ENCODE data around the gene XPO5. TPM values are rescaled to one million over a fixed set of nuclear protein-coding genes. Genes with fewer than 3 reads are reported as not detected.

XPO5 gene
- total and polyA plus RNA-seq, 5 experiments from 2014 or later: 5.1 to 51.6 (median 8.7) TPM

DNA sequence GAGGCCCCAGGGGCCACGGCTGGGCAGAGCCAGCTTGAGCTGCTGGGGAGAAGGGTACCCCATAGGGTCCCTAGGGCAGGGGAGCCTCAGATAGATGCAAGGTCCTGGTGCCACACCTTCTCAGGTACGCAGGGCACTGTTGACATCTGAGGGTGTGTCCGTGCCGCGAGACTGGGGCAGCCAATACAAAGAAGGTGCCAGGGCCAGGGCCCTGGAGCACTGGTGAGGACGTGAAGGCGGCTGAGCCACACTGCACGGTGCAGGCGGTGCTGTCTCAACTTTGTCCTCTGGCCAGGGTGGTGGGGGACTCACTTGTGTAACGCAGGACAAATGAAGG, 65.0 kb downstream of the XPO5 start:
- H3K27ac Mint-ChIP-seq: peak overlapping the region in 3 of 10 donors; percentile 14 to 63 (median 33)

DNA sequence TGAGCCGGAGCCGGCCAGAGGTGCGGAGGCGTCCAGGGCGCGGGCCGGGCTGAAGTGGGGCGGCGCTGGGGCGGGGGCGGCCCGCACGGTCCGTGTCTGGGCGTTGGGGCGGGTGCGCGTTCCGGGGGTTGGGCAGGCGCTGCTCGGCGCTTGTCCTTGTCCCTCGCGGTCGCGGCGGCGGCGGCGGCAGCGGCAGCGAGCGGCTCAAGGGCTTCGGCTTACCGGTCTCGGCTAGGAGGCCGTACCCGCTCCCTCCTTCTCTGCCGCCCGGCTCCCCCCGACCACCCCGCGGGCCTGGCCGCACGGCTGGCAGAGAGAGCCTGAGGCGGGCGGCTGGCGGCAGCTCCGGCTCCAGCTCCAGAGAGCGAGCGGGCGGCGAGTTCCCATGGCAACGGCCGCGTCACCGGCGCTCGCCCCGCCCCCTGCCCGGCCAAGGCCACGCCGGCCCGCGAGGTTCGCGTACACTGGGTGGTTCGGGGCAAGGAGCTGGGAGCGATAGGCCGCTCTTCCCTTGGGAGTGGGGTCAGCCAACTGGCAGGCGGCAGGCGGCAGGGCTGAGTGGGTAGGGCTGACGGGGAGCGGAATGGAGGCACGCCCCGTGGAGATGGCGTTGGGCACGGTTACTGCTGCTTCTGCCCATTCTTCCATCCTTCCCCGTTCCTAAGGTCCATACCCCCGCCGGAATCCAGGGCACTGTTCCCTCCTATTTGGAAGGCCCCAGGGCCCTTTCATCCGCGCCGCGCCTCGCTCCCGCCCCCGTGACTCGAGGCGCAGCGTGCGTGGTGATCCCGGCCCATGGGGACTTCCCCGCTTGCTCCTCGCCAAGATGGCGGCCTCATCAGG, 65.6 kb downstream of the XPO5 start, which contains the start of gene LRRC73:
Gene LRRC73, minus strand, starts transcription at position 363 of the 843 bp plus-strand sequence. CDS start 561 bp downstream, outside the sequence.
- peak within 1 kb of the TSS; percentile 69 to 93 (median 86) for H3K4me3 Mint-ChIP-seq
- ATAC-seq (peak; percentile 75 to 77), DNase-seq (peak; percentile 58 to 85 (median 72))
- H3K9me3 Mint-ChIP-seq: no peaks in the 10 kb centered on the region
- peaks cover 14 to 26% (median 18%) of the 10 kb centered on the region in 5 donors for H3K27me3 Mint-ChIP-seq
- H3K4me1 Mint-ChIP-seq: peaks cover 19 to 40% (median 28%) of the 10 kb centered on the region in 4 donors
- POLR2A ChIA-PET: interaction anchor here (0.7 to 2.2 kb wide), 4 partner anchors 33 to 126 kb away, joined by 3 to 9 read pairs (median 4); partner anchors contain the start of genes ABCC10 and TJAP1
- peaks cover 4 to 47% (median 4%) of the 10 kb centered on the region in 3 donors for H3K36me3 Mint-ChIP-seq
- H3K27ac Mint-ChIP-seq: peak within 1 kb of the TSS in 9 of 10 donors; percentile 35 to 91 (median 63)

More for the DNA sequence above, 65.0 kb downstream of the XPO5 start:
- H3K4me3 Mint-ChIP-seq: peak overlapping the region in 9 of 10 donors; percentile 6 to 82 (median 63)
- DNase-seq (peak in 1 of 10 donors; percentile 63), ATAC-seq (no peak)
- peaks cover 4 to 48% (median 4%) of the 10 kb centered on the region in 3 donors for H3K36me3 Mint-ChIP-seq
- H3K4me1 Mint-ChIP-seq: peaks cover 22 to 40% (median 28%) of the 10 kb centered on the region in 4 donors
- POLR2A ChIA-PET: interaction anchor here (1.1 to 2.2 kb wide), 3 partner anchors 33 to 283 kb away, joined by 3 to 9 read pairs (median 4); partner anchors contain the start of gene TJAP1
- H3K27me3 Mint-ChIP-seq: peaks cover 14 to 26% (median 18%) of the 10 kb centered on the region in 5 donors
- no peaks in the 10 kb centered on the region for H3K9me3 Mint-ChIP-seq

DNA sequence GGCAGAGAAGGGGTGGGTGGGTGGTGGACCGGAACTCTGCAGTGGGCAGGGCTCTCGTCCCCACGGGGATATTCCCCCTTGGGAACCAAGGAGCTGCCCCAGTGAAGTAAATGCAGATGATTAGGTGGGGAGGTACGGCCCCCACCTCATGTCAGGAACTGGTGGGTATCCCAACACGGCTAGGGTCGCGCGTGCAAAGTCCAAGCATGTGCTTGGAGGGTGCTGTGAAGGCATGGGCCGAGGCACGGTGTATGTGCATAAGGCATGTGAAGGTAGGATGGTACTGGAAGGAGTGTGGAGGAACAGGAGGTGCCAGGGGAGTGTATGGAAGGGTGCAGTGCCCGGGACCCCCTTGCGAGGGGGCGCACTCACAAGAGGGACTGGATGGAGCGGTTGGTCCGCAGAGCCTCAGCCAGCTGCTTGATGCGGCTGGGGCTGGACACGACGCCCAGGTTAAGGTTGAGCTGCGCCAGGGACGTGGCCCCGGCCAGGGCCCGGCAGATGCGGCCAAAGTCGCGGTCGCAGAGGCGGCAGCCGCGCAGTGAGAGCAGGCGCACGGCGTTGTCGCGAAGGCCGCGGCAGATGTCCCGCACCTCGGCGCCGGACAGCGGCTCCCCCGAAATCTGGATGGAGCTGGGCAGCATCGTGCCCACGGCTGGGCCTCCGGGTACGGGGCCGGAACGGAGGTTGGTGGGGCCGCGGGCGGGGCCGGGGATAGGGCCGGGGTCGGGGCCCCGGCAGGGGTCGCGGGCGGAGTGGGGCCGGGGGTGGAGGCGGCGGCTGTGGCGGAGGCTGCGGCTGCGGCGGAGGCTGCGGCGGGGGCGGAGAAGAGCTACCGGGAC, 66.5 kb downstream of the XPO5 start:
- Mint-ChIP-seq H3K36me3 (peaks cover 4 to 45% (median 4%) of the 10 kb centered on the region in 3 donors), H3K27me3 (peaks cover 14 to 26% (median 18%) of the 10 kb centered on the region in 5 donors), H3K27ac (peak overlapping the region in 8 of 10 donors; percentile 6 to 91 (median 53)), H3K4me1 (peaks cover 13 to 40% (median 28%) of the 10 kb centered on the region in 4 donors), H3K4me3 (peak overlapping the region; percentile 69 to 93 (median 86)), H3K9me3 (no peaks in the 10 kb centered on the region)
- peak in 1 of 2 donors; percentile 10 for ATAC-seq
- DNase-seq: peak in 3 of 10 donors; percentile 10 to 47 (median 21)
- POLR2A ChIA-PET: interaction anchor here (0.7 to 4.3 kb wide), 5 partner anchors 7 to 125 kb away, joined by 3 to 17 read pairs (median 5); partner anchors contain the start of genes ABCC10, POLR1C, TJAP1 and YIPF3

DNA sequence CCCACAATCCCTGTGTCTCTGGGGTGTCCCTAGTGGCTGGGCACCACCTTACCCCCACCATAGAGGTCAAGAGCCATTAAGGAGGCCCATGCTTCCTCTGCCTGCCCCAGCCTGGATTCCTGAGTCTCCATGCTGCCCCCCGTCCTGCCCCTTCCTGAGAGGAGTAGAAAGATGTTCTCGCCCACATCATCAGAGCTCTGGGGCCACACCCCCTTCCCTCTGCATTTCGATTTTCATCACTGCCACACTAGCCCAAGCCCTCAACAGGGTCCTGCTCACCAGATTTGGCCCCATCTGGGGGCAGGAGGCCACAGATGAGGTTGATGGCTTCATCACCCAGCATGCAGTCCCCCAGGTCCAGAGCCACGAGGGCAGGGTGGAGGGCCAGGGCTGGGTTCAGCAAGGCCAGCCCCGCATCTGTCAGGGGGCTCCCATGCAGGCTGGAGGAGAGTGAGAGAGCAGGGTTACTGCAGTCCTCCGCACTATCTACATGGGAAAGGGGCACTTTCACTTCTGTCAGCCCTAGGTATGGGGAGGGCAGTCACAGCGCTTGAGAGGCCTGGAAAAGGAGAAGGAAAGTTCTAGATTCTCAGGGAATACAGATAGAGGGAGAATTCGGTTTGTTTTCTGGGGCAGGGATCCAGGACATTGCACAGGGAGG, 67.2 kb downstream of the XPO5 start:
- Mint-ChIP-seq H3K36me3 (peaks cover 4 to 47% (median 6%) of the 10 kb centered on the region in 3 donors), H3K9me3 (no peaks in the 10 kb centered on the region), H3K4me1 (peaks cover 12 to 39% (median 28%) of the 10 kb centered on the region in 4 donors), H3K4me3 (peak overlapping the region; percentile 69 to 93 (median 84)), H3K27me3 (peaks cover 14 to 26% (median 18%) of the 10 kb centered on the region in 5 donors), H3K27ac (peak overlapping the region in 7 of 10 donors; percentile 11 to 91 (median 43))
- peak in 1 of 10 donors; percentile 58 for DNase-seq
- POLR2A ChIA-PET: interaction anchor here (4.3 kb wide), 1 partner anchor 8 kb away, joined by 17 read pairs; the partner anchor contains the start of genes POLR1C and YIPF3
- ATAC-seq: no peak

DNA sequence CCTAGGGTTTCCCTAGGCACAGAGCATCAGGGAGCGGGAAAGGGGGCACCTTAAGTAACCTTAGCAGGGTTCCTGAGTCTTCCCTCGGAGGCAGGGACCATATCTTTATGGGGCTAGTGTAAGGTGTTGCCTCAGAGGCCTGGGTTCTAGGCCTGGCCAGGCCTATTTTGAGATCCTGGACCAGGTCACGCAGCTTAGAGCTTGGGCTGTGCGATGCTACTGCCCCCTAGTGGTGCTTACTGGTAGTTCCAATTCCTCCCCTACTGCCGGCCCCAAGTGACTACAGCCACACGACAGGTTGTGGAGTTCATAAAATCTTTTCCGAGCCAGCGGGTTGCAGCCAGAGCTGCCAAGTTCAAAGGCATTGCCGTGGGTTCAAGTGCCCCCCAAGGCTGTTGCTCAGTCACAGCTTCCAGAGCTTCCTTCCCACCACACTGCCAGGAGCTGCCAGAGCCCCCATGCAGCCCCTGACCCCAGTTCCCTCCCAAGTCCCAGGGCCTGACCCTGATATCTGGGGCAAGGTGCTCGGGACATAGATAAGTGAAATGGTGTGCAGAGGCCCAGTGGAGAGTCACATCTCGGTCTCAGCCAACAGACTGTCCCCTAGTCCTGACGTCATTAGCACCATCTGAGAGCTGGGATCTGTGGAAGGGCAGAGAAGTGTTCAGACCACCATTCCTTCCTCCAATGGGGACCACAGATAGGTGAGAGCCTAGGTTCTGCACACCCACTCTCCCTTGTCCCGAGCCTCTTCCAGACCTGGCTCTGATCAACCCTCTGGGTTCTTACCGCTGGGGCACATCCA, 69.0 kb downstream of the XPO5 start:
- POLR2A ChIA-PET: interaction anchor here (0.5 to 4.3 kb wide), 8 partner anchors 10 to 123 kb away, joined by 3 to 17 read pairs (median 4); partner anchors contain the start of genes ABCC10, DLK2, POLR1C and YIPF3
- Mint-ChIP-seq H3K27me3 (peaks cover 14 to 26% (median 18%) of the 10 kb centered on the region in 5 donors), H3K27ac (peak overlapping the region in 7 of 10 donors; percentile 28 to 73 (median 55)), H3K9me3 (no peaks in the 10 kb centered on the region), H3K36me3 (peaks cover 5 to 46% (median 6%) of the 10 kb centered on the region in 3 donors), H3K4me3 (no peak overlapping the region), H3K4me1 (peaks cover 10 to 34% (median 20%) of the 10 kb centered on the region in 4 donors)
- peak; percentile 61 to 86 (median 78) for DNase-seq
- peak; percentile 59 to 76 for ATAC-seq

DNA sequence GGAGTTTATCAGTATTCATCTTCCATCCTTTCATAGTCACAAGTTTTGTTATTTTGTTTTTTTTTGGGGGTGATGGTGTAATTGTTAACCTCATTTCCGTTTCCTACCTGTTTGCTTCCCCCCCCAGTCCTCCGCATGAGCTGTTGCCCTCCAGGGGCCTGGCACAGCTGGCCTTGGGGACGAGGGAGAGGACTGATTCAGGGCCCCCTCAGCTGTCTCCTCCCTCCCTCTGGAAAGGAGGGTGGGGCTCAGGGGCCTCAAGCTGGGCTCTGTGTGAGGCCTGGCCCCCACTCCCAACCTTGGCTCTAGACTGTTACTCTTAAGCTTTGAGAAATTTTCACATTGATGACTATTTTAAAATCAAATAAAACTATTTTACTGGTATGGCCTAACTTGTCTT, 69.7 kb downstream of the XPO5 start:
- Mint-ChIP-seq H3K36me3 (peaks cover 3 to 46% (median 10%) of the 10 kb centered on the region in 3 donors), H3K4me1 (peaks cover 10 to 27% (median 17%) of the 10 kb centered on the region in 4 donors)

DNA sequence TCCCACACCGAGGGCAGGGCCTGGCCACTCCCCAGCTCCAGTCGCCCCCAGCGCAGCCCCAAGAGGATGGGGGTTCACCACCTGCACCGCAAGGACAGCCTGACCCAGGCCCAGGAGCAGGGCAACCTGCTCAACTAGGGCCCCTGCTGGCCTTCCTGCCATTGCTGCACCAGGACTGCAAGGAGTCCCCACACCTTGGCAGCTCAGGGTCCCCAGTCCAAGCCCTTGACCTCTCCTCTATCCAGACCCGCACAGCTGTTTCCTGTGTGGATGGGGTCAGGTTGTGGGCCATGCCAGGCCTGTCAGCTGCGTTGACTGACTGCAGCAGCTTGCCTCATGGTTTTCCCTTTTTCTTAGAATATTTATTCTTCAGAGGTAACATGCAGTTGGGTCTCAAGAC, 70.1 kb downstream of the XPO5 start:
- no peak for DNase-seq
- Mint-ChIP-seq H3K9me3 (no peaks in the 10 kb centered on the region), H3K27ac (no peak overlapping the region), H3K36me3 (peaks cover 3 to 45% (median 10%) of the 10 kb centered on the region in 3 donors), H3K4me1 (peaks cover 10 to 26% (median 16%) of the 10 kb centered on the region in 4 donors), H3K27me3 (peaks cover 14 to 26% (median 17%) of the 10 kb centered on the region in 5 donors), H3K4me3 (no peak overlapping the region)
- no peak for ATAC-seq
- POLR2A ChIA-PET: interaction anchor here (1.2 to 4.3 kb wide), 5 partner anchors 11 to 78 kb away, joined by 3 to 17 read pairs (median 5); partner anchors contain the start of genes ABCC10, DLK2, POLR1C and YIPF3

More for the DNA sequence above, 69.7 kb downstream of the XPO5 start:
- Mint-ChIP-seq H3K27me3 (peaks cover 14 to 26% (median 18%) of the 10 kb centered on the region in 5 donors), H3K27ac (peak overlapping the region in 5 of 10 donors; percentile 28 to 73 (median 58)), H3K4me3 (no peak overlapping the region), H3K9me3 (no peaks in the 10 kb centered on the region)
- DNase-seq (no peak), ATAC-seq (no peak)
- POLR2A ChIA-PET: interaction anchor here (1.2 to 4.3 kb wide), 6 partner anchors 10 to 79 kb away, joined by 3 to 17 read pairs (median 4); partner anchors contain the start of genes ABCC10, DLK2, POLR1C and YIPF3

DNA sequence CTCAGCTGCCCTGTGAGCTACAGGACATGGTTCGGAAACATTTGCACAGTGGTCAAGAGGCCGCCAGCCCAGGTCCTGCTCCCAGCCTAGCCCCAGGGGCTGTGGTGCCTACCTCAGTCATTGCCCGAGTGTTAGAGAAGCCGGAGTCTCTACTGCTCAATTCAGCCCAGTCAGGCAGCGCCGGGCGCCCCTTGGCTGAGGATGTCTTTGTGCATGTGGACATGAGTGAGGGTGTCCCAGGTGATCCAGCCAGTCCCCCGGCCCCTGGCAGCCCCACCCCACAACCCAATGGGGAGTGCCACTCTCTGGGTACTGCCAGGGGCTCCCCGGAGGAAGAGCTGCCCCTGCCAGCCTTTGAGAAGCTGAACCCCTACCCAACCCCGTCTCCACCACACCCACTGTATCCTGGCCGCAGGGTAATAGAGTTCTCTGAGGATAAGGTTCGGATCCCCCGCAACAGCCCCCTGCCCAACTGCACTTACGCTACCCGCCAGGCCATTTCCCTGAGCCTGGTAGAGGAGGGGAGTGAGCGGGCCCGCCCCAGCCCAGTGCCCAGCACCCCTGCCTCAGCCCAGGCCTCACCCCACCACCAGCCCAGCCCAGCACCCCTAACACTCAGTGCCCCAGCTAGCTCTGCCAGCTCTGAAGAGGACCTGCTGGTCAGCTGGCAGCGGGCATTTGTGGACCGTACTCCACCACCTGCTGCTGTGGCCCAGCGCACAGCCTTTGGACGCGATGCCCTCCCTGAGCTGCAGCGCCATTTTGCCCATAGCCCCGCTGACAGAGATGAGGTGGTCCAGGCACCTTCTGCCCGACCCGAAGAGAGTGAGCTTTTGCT, 70.9 kb downstream of the XPO5 start:
- peaks cover 14 to 26% (median 15%) of the 10 kb centered on the region in 5 donors for H3K27me3 Mint-ChIP-seq
- DNase-seq (no peak), ATAC-seq (no peak)
- H3K9me3 Mint-ChIP-seq: no peaks in the 10 kb centered on the region
- POLR2A ChIA-PET: interaction anchor here (1.4 to 4.3 kb wide), 3 partner anchors 12 to 77 kb away, joined by 5 to 17 read pairs (median 13); partner anchors contain the start of genes ABCC10, DLK2, POLR1C and YIPF3
- peaks cover 3 to 52% (median 10%) of the 10 kb centered on the region in 3 donors for H3K36me3 Mint-ChIP-seq
- H3K4me3 Mint-ChIP-seq: no peak overlapping the region
- H3K27ac Mint-ChIP-seq: peak overlapping the region in 2 of 10 donors; percentile 2 to 51
- H3K4me1 Mint-ChIP-seq: peaks cover 10 to 22% (median 13%) of the 10 kb centered on the region in 4 donors

DNA sequence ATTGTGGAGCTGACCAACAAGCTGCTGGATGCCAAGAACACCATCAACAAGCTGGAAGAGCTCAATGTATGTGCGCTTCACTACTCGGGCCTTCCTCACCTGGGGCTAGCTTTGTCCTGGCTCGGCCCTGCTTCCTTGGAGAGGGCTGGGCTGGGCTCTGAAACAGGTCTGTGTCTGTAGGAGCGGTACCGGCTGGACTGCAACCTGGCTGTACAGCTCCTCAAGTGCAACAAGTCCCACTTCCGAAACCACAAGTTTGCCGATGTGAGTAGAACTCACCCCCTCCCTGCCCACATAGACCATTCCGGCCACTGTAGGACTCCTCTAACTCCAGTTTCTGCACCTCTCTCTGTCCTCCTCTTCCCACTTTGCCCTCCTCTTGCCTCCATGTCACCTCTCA, 72.4 kb downstream of the XPO5 start:
- DNase-seq (no peak), ATAC-seq (no peak)
- H3K27ac Mint-ChIP-seq: peak overlapping the region in 4 of 10 donors; percentile 62 to 79 (median 73)
- peak overlapping the region in 1 of 10 donors; percentile 15 for H3K4me3 Mint-ChIP-seq
- H3K27me3 Mint-ChIP-seq: peaks cover 4 to 13% (median 8%) of the 10 kb centered on the region in 5 donors
- POLR2A ChIA-PET: interaction anchor here (0.6 to 2.4 kb wide), 2 partner anchors 47 to 93 kb away, joined by 3 to 6 read pairs; no protein-coding TSS in a partner anchor
- H3K36me3 Mint-ChIP-seq: peaks cover 3 to 63% (median 5%) of the 10 kb centered on the region in 3 donors
- peaks cover 2 to 11% (median 7%) of the 10 kb centered on the region in 4 donors for H3K4me1 Mint-ChIP-seq
- H3K9me3 Mint-ChIP-seq: no peaks in the 10 kb centered on the region

All from naive thymus-derived CD8-positive, alpha-beta T cell (primary cell).